Upper lobe of left lung (tissue), 4 donors: ENCODE measurements around the gene PLEKHF1.

Source experiments
- CTCF ChIP-seq, 6 experiments: fragments of 450-650 bp in 4 of 6; fragments of 200-600 bp in 2 of 6; sonication (generic) in 2 of 6; IDR thresholded peaks; one replicate each; pipeline ENCODE4 v1.5.1; 2016 to 2019; ENCODE audit warnings: antibody characterized with exemption in 6 of 6
- EP300 ChIP-seq, 4 donors: sonication (generic); formaldehyde crosslinking; IDR thresholded peaks; one replicate each; pipeline ENCODE4 v1.5.1; 2017; ENCODE audit warnings: antibody characterized with exemption in 4 of 4, control low read depth in 2 of 4
- POLR2A ChIP-seq, 4 donors: fragments of 450-650 bp; IDR thresholded peaks; one replicate each; pipeline ENCODE4 v1.5.1; 2016 to 2017; ENCODE audit warnings: antibody characterized with exemption in 4 of 4, mild to moderate bottlenecking in 2 of 4
- POLR2AphosphoS5 ChIP-seq, 2 donors: sonication (generic); formaldehyde crosslinking; IDR thresholded peaks; one replicate each; pipeline ENCODE4 v1.5.1; 2017; ENCODE audit warnings: antibody characterized with exemption in 2 of 2

GRCh38 chr19:29630655-29631054 lies 34.6 kb upstream of the PLEKHF1 start:
- TF ChIP-seq CTCF (IDR thresholded peaks at IDR 0.05) (no peak), POLR2AphosphoS5 (IDR thresholded peaks at IDR 0.05) (no peak), POLR2A (IDR thresholded peaks at IDR 0.05) (no peak), EP300 (IDR thresholded peaks at IDR 0.05) (no peak)
